GM12878 (cell line): ENCODE data around the gene MGMT. TPM values are rescaled to one million over a fixed set of nuclear protein-coding genes. Genes with fewer than 3 reads are reported as not detected.

Experiments
- ATAC-seq: fragments of 200-7000 bp; cut with Tn5 transposase; 3 replicates; pipeline ENCODE4 v1.9.1; 2020; ENCODE audit warnings: mild to moderate bottlenecking, moderate library complexity
- BruUV-seq: library from RNA; stranded (reverse); fragments of 400-500 nt; replicated peaks from 2 replicates; lab custom pipeline; 2021; lab: Mats Ljungman, UMichigan
- CTCF ChIA-PET: fragments of 300-600 bp; sonication (Branson Sonifier 250); formaldehyde crosslinking; extraction: SDS; loops from one replicate; lab custom pipeline; 2021; ENCODE audit warnings: inconsistent platforms; lab: Yijun Ruan, JAX
- POLR2A ChIA-PET: fragments of 350-600 bp; formaldehyde crosslinking; extraction: SDS; loops from one replicate; lab custom pipeline; 2021; ENCODE audit warnings: inconsistent platforms; lab: Charles Lee
- RAD21 ChIA-PET: fragments of 300-600 bp; sonication (Branson Sonifier 250); formaldehyde crosslinking; loops from one replicate; lab custom pipeline; 2023; ENCODE audit warnings: antibody characterized with exemption; ENCODE audit not compliant: unreplicated experiment; lab: Charles Lee
- SMC1A ChIA-PET: fragments of 300-600 bp; sonication (Branson Sonifier 250); formaldehyde crosslinking; loops from one replicate; lab custom pipeline; 2023; ENCODE audit not compliant: unreplicated experiment, uncharacterized antibody; lab: Charles Lee
- DNase-seq: peaks from one replicate; pipeline ENCODE4 v3.0.0-alpha.2; 2011; ENCODE audit warnings: low read depth, low spot score
- FAIRE-seq: peaks from 3 replicates; lab custom pipeline; 2011; peaks lifted over from hg19 to GRCh38; lab: Jason Lieb, UNC
- H2AFZ ChIP-seq: 2 replicates; pipeline ENCODE4 v1.6.0; 2011; ENCODE audit warnings: low read depth, low read length, control low read depth; ENCODE audit not compliant: control insufficient read depth
- H3K27ac ChIP-seq: 2 replicates; pipeline ENCODE4 v1.5.1; 2011; ENCODE audit warnings: control low read depth; ENCODE audit not compliant: control insufficient read depth, insufficient read depth
- H3K27me3 ChIP-seq, 2 experiments: replicated peaks in 1 of 2; 2 replicates each; pipeline versions ENCODE4 v1.6.0 to v1.6.1; 2011; ENCODE audit warnings: low read length in 1 of 2; ENCODE audit not compliant: control insufficient read depth in 2 of 2, insufficient read depth in 2 of 2
- H3K36me3 ChIP-seq, 2 experiments: 2 replicates each; pipeline ENCODE4 v1.5.1; 2011; ENCODE audit warnings: low read length in 1 of 2; ENCODE audit not compliant: control insufficient read depth in 2 of 2, insufficient read depth in 2 of 2
- H3K4me1 ChIP-seq: 2 replicates; pipeline ENCODE4 v1.6.1; 2011; ENCODE audit warnings: mild to moderate bottlenecking, low read length, moderate library complexity, mixed read lengths; ENCODE audit not compliant: control insufficient read depth, insufficient read depth
- H3K4me2 ChIP-seq: 2 replicates; pipeline ENCODE4 v1.6.0; 2011; ENCODE audit warnings: control low read depth; ENCODE audit not compliant: control insufficient read depth, insufficient read depth
- H3K4me3 ChIP-seq: fragments of 200-600 bp; sonication (generic); 2 replicates; pipeline ENCODE4 v1.5.1; 2016
- H3K79me2 ChIP-seq: 2 replicates; pipeline ENCODE4 v1.6.0; 2011; ENCODE audit warnings: low read length; ENCODE audit not compliant: control insufficient read depth, insufficient read depth
- H3K9ac ChIP-seq: 2 replicates; pipeline ENCODE4 v1.8.0; 2011; ENCODE audit warnings: low read length, control low read depth, mixed read lengths; ENCODE audit not compliant: control insufficient read depth, insufficient read depth
- H3K9me3 ChIP-seq: replicated peaks from 3 replicates; pipeline ENCODE4 v1.5.1; 2011; ENCODE audit warnings: mild to moderate bottlenecking, low read length; ENCODE audit not compliant: control insufficient read depth, insufficient read depth
- H4K20me1 ChIP-seq: 2 replicates; pipeline ENCODE4 v1.6.0; 2011; ENCODE audit not compliant: control insufficient read depth, insufficient read depth
- BHLHE40 ChIP-seq, 2 experiments: fragments of 450-650 bp in 1 of 2; IDR thresholded peaks; 2 replicates each; pipeline ENCODE4 v1.6.1; 2011 to 2017; ENCODE audit warnings: low read depth in 2 of 2, borderline replicate concordance in 1 of 2, improper control_type of control experiment in 1 of 2, low read length in 1 of 2, mild to moderate bottlenecking in 1 of 2
- CBFB ChIP-seq: IDR thresholded peaks from 2 replicates; pipeline ENCODE4 v1.6.1; 2016; ENCODE audit warnings: antibody characterized with exemption, low read depth
- CBX3 ChIP-seq: fragments of 200-600 bp; sonication (generic); IDR thresholded peaks from 2 replicates; pipeline ENCODE4 v1.6.1; 2016; ENCODE audit warnings: low read depth, borderline replicate concordance
- EED ChIP-seq: sonication (generic); IDR thresholded peaks from 2 replicates; pipeline ENCODE4 v1.6.1; 2016; ENCODE audit warnings: antibody characterized with exemption, low read depth
- ETV6 ChIP-seq, 2 experiments: fragments of 450-650 bp in 1 of 2; IDR thresholded peaks in 1 of 2; conservative IDR thresholded peaks in 1 of 2; 2 replicates each; pipeline ENCODE4 v1.6.1; 2014; ENCODE audit warnings: antibody characterized with exemption in 1 of 2, borderline replicate concordance in 1 of 2, low read depth in 1 of 2, mild to moderate bottlenecking in 1 of 2, moderate library complexity in 1 of 2
- HDAC2 ChIP-seq: fragments of 200-600 bp; sonication (generic); IDR thresholded peaks from 2 replicates; pipeline ENCODE4 v1.6.1; 2017
- HDGF ChIP-seq: fragments of 450-650 bp; IDR thresholded peaks from 2 replicates; pipeline ENCODE4 v1.6.1; 2016; ENCODE audit warnings: antibody characterized with exemption
- IKZF1 ChIP-seq: fragments of 450-650 bp; conservative IDR thresholded peaks from 2 replicates; pipeline ENCODE4 v1.6.1; 2017; ENCODE audit warnings: antibody characterized with exemption, mild to moderate bottlenecking
- MEF2A ChIP-seq: IDR thresholded peaks from 2 replicates; pipeline ENCODE4 v1.6.1; 2011; ENCODE audit warnings: low read depth, mild to moderate bottlenecking, low read length, moderate library complexity; ENCODE audit not compliant: insufficient read depth
- SMAD5 ChIP-seq: IDR thresholded peaks from 2 replicates; pipeline ENCODE4 v1.6.1; 2016; ENCODE audit warnings: antibody characterized with exemption, low read depth
- SPI1 ChIP-seq: IDR thresholded peaks from 2 replicates; pipeline ENCODE4 v1.6.1; 2011; ENCODE audit warnings: low read depth, mild to moderate bottlenecking, low read length, moderate library complexity, borderline replicate concordance; ENCODE audit not compliant: insufficient read depth
- TAF1 ChIP-seq: IDR thresholded peaks from 2 replicates; pipeline ENCODE4 v1.6.1; 2011; ENCODE audit warnings: mild to moderate bottlenecking, low read depth, low read length, borderline replicate concordance
- WGBS: methylation state at CpG from one replicate; pipeline ENCODE4 v1.1.6; 2016; ENCODE audit warnings: low lambda C conversion rate; ENCODE audit not compliant: insufficient replicate concordance, insufficient coverage; ENCODE audit errors: missing lambda C conversion rate; 5-methylcytosine and 5-hydroxymethylcytosine counted together
- in situ Hi-C: fragments of 300-500 bp; cut with MboI; formaldehyde crosslinking; loops from 9 replicates; pipeline ENCODE4 v1.14.3; 2018; ENCODE audit warnings: mixed read lengths
- intact Hi-C: fragments of 100-400 bp; cut with micrococcal nuclease; formaldehyde crosslinking; loops from one replicate; pipeline ENCODE4 v1.14.2; 2022; ENCODE audit not compliant: unreplicated experiment
- polyA plus RNA-seq, 11 experiments: library from polyadenylated mRNA; depleted of rRNA in 4 of 11; unstranded in 6 of 11; stranded (reverse) in 5 of 11; fragments of >200 nt; fragmentation: Nextera tagmentation in 4 of 11; fragmentation: Illumina TruSeq in 1 of 11; extraction: Ambion mirVana in 4 of 11; extraction: Trizol in 1 of 11; gene quantifications; 1 replicate in 1 of 11; 2 replicates in 10 of 11; pipeline versions ENCODE4 v1.2.1 to v1.2.3, GENCODE V29; 2011 to 2016; ENCODE audit warnings: inconsistent platforms in 2 of 11, missing spikeins in 2 of 11, low read depth in 1 of 11
- total RNA-seq, 4 experiments: library from RNA; depleted of rRNA in 3 of 4; stranded (reverse); fragments of >200 nt in 3 of 4; fragmentation: Illumina TruSeq in 1 of 4; extraction: Trizol in 1 of 4; gene quantifications; 2 replicates each; pipeline versions ENCODE4 v1.2.1 to v1.2.3, GENCODE V29; 2013 to 2021
- TF ChIP-seq, protein P1 (sequence below): fragments of 150-350 bp; IDR thresholded peaks from 2 replicates; pipeline ENCODE4 v1.6.1; 2014; ENCODE audit warnings: mild to moderate bottlenecking, low read depth, low read length
- TF ChIP-seq, protein P2 (sequence below): fragments of 450-650 bp; IDR thresholded peaks from 2 replicates; pipeline ENCODE4 v1.6.1; 2018; ENCODE audit warnings: borderline replicate concordance, mild to moderate bottlenecking; ENCODE audit not compliant: partially characterized antibody
- TF ChIP-seq, protein P3 (sequence below): fragments of 450-650 bp; IDR thresholded peaks from 2 replicates; pipeline ENCODE4 v1.6.1; 2017; ENCODE audit warnings: mild to moderate bottlenecking, low read depth, inconsistent platforms; ENCODE audit not compliant: poor library complexity, severe bottlenecking

The MGMT gene
- total and polyA plus RNA-seq, 10 of the 15 experiments (the other 5 are each of a cell fraction or from before 2014, with no cell fraction given): 0.16 to 24.2 (median 13.3) TPM

DNA sequence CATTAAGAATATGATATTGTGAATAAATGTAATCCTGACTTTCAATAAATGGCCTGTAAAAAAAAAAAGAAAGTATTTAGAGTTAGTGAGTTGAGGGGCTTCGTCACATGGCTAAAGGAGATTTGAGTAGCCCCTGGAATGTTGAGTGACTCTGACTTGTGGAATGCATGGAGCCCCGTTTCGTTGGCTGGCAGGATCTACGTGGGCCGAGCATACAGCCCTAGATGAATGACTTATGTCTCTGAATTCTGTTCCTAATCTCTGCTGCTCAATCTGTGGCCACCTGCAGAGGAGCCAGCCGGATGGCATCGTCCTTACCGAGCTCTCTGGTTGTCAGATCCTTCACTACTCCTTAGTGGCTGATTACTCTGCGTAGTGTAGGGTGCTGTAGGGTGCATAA lies 155.7 kb downstream of the MGMT start:
- SMC1A ChIA-PET: no interaction called here
- H3K27ac ChIP-seq: no peak overlapping the region
- intact Hi-C loops (no loop called here), in situ Hi-C loops (no loop called here)
- no peak overlapping the region for H2AFZ ChIP-seq
- H3K4me3 ChIP-seq: no peak overlapping the region
- no peaks in the 10 kb centered on the region for H3K36me3 ChIP-seq
- no TSS peak for BruUV-seq
- no peaks in the 10 kb centered on the region for H4K20me1 ChIP-seq
- no peaks in the 10 kb centered on the region for H3K9me3 ChIP-seq
- no peak overlapping the region for H3K4me2 ChIP-seq
- DNase-seq: no peak
- ATAC-seq: no peak
- H3K27me3 ChIP-seq: no peaks in the 10 kb centered on the region
- POLR2A ChIA-PET: no interaction called here
- WGBS: 81% methylated on average over 9 of the region's 9 CpGs
- no peaks in the 10 kb centered on the region for H3K79me2 ChIP-seq
- RAD21 ChIA-PET: no interaction called here
- TF ChIP-seq EED (no peak), CBFB (no peak), HDAC2 (no peak), CBX3 (no peak), SPI1 (no peak), TAF1 (no peak), SMAD5 (no peak), ETV6 (conservative IDR thresholded peaks at IDR 0.05 in 1 of 2, IDR thresholded peaks at IDR 0.05 in 1 of 2; ENCODE audit: borderline replicate concordance in 1 of 2, low read depth in 1 of 2) (no peak), IKZF1 (no peak), HDGF (no peak), MEF2A (no peak), BHLHE40 (IDR thresholded peaks at IDR 0.05; ENCODE audit: borderline replicate concordance in 1 of 2, low read depth in 2 of 2, low read length in 1 of 2) (no peak)
- TF ChIP-seq, protein P1, sequence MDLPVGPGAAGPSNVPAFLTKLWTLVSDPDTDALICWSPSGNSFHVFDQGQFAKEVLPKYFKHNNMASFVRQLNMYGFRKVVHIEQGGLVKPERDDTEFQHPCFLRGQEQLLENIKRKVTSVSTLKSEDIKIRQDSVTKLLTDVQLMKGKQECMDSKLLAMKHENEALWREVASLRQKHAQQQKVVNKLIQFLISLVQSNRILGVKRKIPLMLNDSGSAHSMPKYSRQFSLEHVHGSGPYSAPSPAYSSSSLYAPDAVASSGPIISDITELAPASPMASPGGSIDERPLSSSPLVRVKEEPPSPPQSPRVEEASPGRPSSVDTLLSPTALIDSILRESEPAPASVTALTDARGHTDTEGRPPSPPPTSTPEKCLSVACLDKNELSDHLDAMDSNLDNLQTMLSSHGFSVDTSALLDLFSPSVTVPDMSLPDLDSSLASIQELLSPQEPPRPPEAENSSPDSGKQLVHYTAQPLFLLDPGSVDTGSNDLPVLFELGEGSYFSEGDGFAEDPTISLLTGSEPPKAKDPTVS: no peak
- TF ChIP-seq, protein P2, sequence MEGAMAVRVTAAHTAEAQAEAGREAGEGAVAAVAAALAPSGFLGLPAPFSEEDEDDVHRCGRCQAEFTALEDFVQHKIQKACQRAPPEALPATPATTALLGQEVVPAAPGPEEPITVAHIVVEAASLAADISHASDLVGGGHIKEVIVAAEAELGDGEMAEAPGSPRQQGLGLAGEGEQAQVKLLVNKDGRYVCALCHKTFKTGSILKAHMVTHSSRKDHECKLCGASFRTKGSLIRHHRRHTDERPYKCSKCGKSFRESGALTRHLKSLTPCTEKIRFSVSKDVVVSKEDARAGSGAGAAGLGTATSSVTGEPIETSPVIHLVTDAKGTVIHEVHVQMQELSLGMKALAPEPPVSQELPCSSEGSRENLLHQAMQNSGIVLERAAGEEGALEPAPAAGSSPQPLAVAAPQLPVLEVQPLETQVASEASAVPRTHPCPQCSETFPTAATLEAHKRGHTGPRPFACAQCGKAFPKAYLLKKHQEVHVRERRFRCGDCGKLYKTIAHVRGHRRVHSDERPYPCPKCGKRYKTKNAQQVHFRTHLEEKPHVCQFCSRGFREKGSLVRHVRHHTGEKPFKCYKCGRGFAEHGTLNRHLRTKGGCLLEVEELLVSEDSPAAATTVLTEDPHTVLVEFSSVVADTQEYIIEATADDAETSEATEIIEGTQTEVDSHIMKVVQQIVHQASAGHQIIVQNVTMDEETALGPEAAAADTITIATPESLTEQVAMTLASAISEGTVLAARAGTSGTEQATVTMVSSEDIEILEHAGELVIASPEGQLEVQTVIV: no peak
- TF ChIP-seq, protein P3, sequence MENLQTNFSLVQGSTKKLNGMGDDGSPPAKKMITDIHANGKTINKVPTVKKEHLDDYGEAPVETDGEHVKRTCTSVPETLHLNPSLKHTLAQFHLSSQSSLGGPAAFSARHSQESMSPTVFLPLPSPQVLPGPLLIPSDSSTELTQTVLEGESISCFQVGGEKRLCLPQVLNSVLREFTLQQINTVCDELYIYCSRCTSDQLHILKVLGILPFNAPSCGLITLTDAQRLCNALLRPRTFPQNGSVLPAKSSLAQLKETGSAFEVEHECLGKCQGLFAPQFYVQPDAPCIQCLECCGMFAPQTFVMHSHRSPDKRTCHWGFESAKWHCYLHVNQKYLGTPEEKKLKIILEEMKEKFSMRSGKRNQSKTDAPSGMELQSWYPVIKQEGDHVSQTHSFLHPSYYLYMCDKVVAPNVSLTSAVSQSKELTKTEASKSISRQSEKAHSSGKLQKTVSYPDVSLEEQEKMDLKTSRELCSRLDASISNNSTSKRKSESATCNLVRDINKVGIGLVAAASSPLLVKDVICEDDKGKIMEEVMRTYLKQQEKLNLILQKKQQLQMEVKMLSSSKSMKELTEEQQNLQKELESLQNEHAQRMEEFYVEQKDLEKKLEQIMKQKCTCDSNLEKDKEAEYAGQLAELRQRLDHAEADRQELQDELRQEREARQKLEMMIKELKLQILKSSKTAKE: no peak
- no peaks in the 10 kb centered on the region for H3K4me1 ChIP-seq
- no peak for FAIRE-seq
- H3K9ac ChIP-seq: no peak overlapping the region
- CTCF ChIA-PET: no interaction called here
